Vagina (tissue), 2 donors: ENCODE data around the gene KRTAP10-8. TPM values are rescaled to one million over a fixed set of nuclear protein-coding genes. Genes with fewer than 3 reads are reported as not detected.
A peak's percentile ranks its signal among the peaks of the same experiment; 100 is the strongest.
"Not testable (repeated sequence)": the region's sequence is repeated elsewhere in the genome, so short reads cannot be mapped to it uniquely, and the experiment has no call there.

Source experiments
- DNase-seq, 2 donors: peaks; one replicate each; pipeline ENCODE4 v3.0.0-alpha.2; 2017; ENCODE audit errors: extremely low spot score in 2 of 2
- H3K27ac ChIP-seq: fragments of 200-600 bp; sonication (generic); one replicate; pipeline ENCODE4 v1.5.1; 2019
- H3K27me3 ChIP-seq: fragments of 200-600 bp; sonication (generic); one replicate; pipeline ENCODE4 v1.5.1; 2019
- H3K36me3 ChIP-seq, 2 donors: fragments of 200-600 bp; sonication (generic); one replicate each; pipeline ENCODE4 v1.5.1; 2017 to 2019
- H3K4me1 ChIP-seq: fragments of 200-600 bp; sonication (generic); one replicate; pipeline ENCODE4 v1.5.1; 2019
- H3K4me3 ChIP-seq, 2 donors: fragments of 200-600 bp; sonication (generic); 1 replicate in 1 of 2; 2 replicates in 1 of 2; pipeline ENCODE4 v1.5.1; 2016 to 2019
- H3K9me3 ChIP-seq: fragments of 200-600 bp; sonication (generic); one replicate; pipeline ENCODE4 v1.5.1; 2019
- CTCF ChIP-seq, 3 experiments: fragments of 450-650 bp in 2 of 3; fragments of 200-600 bp in 1 of 3; sonication (generic) in 1 of 3; IDR thresholded peaks; one replicate each; pipeline ENCODE4 v1.5.1; 2017 to 2019; ENCODE audit warnings: antibody characterized with exemption in 3 of 3, mild to moderate bottlenecking in 2 of 3, moderate library complexity in 2 of 3
- POLR2A ChIP-seq, 2 donors: fragments of 450-650 bp; IDR thresholded peaks; one replicate each; pipeline ENCODE4 v1.6.1; 2017; ENCODE audit warnings: antibody characterized with exemption in 2 of 2, mild to moderate bottlenecking in 2 of 2, moderate library complexity in 2 of 2
- POLR2AphosphoS5 ChIP-seq, 2 donors: sonication (generic); formaldehyde crosslinking; IDR thresholded peaks; one replicate each; pipeline ENCODE4 v1.9.0; 2017; ENCODE audit warnings: antibody characterized with exemption in 2 of 2, mild to moderate bottlenecking in 2 of 2, low read depth in 1 of 2; ENCODE audit not compliant: insufficient read depth in 1 of 2
- intact Hi-C: fragments of 100-400 bp; cut with DNase I; formaldehyde crosslinking; loops from one replicate; pipeline ENCODE4 v1.15.1; 2023
- total RNA-seq: library from RNA; depleted of rRNA; stranded (reverse); fragments of >200 nt; gene quantifications from one replicate; pipeline ENCODE4 v1.2.3, GENCODE V29; 2016

The KRTAP10-8 gene
- total RNA-seq, 1 donor from 2014 or later: not detected

- intact Hi-C loops: no loop called here
- H3K4me3 ChIP-seq: no peak overlapping the region
- peaks cover 5% of the 10 kb centered on the region for H3K4me1 ChIP-seq
- peak in 1 of 2 donors; percentile 37 for DNase-seq
- H3K9me3 ChIP-seq: no peaks in the 10 kb centered on the region
- H3K27me3 ChIP-seq: no peaks in the 10 kb centered on the region
- H3K27ac ChIP-seq: no peak overlapping the region
- TF ChIP-seq CTCF (IDR thresholded peaks at IDR 0.05) (no peak), POLR2A (IDR thresholded peaks at IDR 0.05) (no peak), POLR2AphosphoS5 (IDR thresholded peaks at IDR 0.05; ENCODE audit: insufficient read depth in 1 of 2, low read depth in 1 of 2) (no peak)
- H3K36me3 ChIP-seq: no peaks in the 10 kb centered on the region
These were observed 40.6 kb upstream of the KRTAP10-8 start for GRCh38 chr21:44571296-44571695.

- Histone ChIP-seq H3K4me1 (peaks cover 5% of the 10 kb centered on the region), H3K36me3 (no peaks in the 10 kb centered on the region), H3K4me3 (no peak overlapping the region), H3K27me3 (no peaks in the 10 kb centered on the region), H3K27ac (no peak overlapping the region), H3K9me3 (no peaks in the 10 kb centered on the region)
- TF ChIP-seq POLR2AphosphoS5 (IDR thresholded peaks at IDR 0.05; ENCODE audit: insufficient read depth in 1 of 2, low read depth in 1 of 2) (no peak), CTCF (IDR thresholded peaks at IDR 0.05) (no peak)
- DNase-seq: peak; percentile 70 to 75
- intact Hi-C loops: no loop called here
These were observed 39.8 kb upstream of the KRTAP10-8 start for GRCh38 chr21:44571844-44572782.

- H3K4me3 ChIP-seq: no peak overlapping the region
- TF ChIP-seq CTCF (IDR thresholded peaks at IDR 0.05): no peak
- peak; percentile 47 to 70 for DNase-seq
- intact Hi-C loops: no loop called here
- peaks cover 5% of the 10 kb centered on the region for H3K4me1 ChIP-seq
- no peak overlapping the region for H3K27ac ChIP-seq
- H3K27me3 ChIP-seq: no peaks in the 10 kb centered on the region
- no peaks in the 10 kb centered on the region for H3K9me3 ChIP-seq
- H3K36me3 ChIP-seq: no peaks in the 10 kb centered on the region
These were observed 38.8 kb upstream of the KRTAP10-8 start for GRCh38 chr21:44572959-44573583.

- DNase-seq: peak; percentile 37
- H3K27me3 ChIP-seq, H3K36me3 ChIP-seq, H3K9me3 ChIP-seq, H3K27ac ChIP-seq, H3K4me1 ChIP-seq, H3K4me3 ChIP-seq, intact Hi-C loops: not testable (repeated sequence)
These were observed 38.0 kb upstream of the KRTAP10-8 start, which contains the start of gene KRTAP10-4 for GRCh38 chr21:44573630-44574456. KRTAP10-4 (plus strand) TSS chr21:44573729; CDS start chr21:44573759, 30 bp downstream.

- no peak overlapping the region for H3K4me3 ChIP-seq
- no peaks in the 10 kb centered on the region for H3K9me3 ChIP-seq
- TF ChIP-seq POLR2A (IDR thresholded peaks at IDR 0.05): no peak
- no peak for TF ChIP-seq CTCF (IDR thresholded peaks at IDR 0.05)
- no peak for TF ChIP-seq POLR2AphosphoS5 (IDR thresholded peaks at IDR 0.05; ENCODE audit: insufficient read depth in 1 of 2, low read depth in 1 of 2)
- peaks cover 5% of the 10 kb centered on the region for H3K4me1 ChIP-seq
- no peak overlapping the region for H3K27ac ChIP-seq
- DNase-seq: peak; percentile 27 to 72
- intact Hi-C loops: no loop called here
- H3K27me3 ChIP-seq: no peaks in the 10 kb centered on the region
- no peaks in the 10 kb centered on the region for H3K36me3 ChIP-seq
These were observed 37.2 kb upstream of the KRTAP10-8 start for GRCh38 chr21:44574457-44575306.
